ENCODE results near the gene ZNF655.

ZNF655 gene

GRCh38 chr7:99607548-99607947, 49.1 kb downstream of the ZNF655 start:
- no peak for TF ChIP-seq CTCF (conservative IDR thresholded peaks at IDR 0.05; ENCODE audit: low read length)
- no peak overlapping the region for H3K4me3 ChIP-seq (ENCODE audit: low read length)
- no peak for DNase-seq (ENCODE audit: low read depth)

DNA sequence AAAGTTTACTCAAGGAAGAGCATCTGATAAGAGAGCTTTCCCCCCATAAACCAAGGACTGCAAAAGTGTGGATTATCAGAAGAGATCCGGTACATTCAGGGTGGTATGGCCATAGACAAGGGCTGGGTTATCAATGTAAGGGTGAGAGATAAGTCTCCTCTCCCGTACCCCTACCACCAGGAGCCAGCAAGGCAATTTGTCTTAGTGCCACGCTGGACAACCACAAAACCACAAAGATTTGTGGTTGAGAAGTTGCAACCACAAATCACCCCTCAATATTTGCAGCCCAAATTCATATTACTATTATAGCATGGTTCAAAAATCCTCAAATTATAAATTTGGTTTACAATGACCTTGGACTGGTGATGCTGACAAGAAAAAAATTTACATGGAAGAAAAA, 56.1 kb downstream of the ZNF655 start:
- no peak for DNase-seq (ENCODE audit: low read depth)
- TF ChIP-seq CTCF (conservative IDR thresholded peaks at IDR 0.05; ENCODE audit: low read length): no peak
- no peak overlapping the region for H3K4me3 ChIP-seq (ENCODE audit: low read length)

DNA sequence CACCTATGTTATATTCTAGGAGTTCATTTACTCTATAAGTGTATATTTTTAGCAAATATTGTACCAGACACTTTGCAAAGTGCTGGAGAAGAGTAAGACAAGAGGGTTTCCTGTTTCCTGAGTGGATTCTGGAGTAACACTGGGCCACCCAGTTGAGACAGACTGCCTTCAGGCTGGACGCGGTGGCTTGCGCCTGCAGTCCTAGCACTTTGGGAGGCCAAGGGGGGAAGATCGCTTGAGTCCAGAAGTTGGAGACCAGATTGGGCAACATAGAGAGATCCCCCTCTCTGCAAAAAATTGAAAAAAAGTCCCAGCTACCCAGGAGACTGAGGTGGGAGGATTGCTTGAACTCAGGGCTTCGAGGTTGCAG, 57.5 kb downstream of the ZNF655 start:
- peak overlapping the region; percentile 98 for H3K4me3 ChIP-seq (ENCODE audit: low read length)
- no peak for TF ChIP-seq CTCF (conservative IDR thresholded peaks at IDR 0.05; ENCODE audit: low read length)
- DNase-seq (ENCODE audit: low read depth): no peak

- peak; percentile 51 for TF ChIP-seq CTCF (conservative IDR thresholded peaks at IDR 0.05; ENCODE audit: low read length)
- peak within 1 kb of the TSS; percentile 98 for H3K4me3 ChIP-seq (ENCODE audit: low read length)
- DNase-seq (ENCODE audit: low read depth): peak; percentile 92
Observed at GRCh38 chr7:99616359-99617191, 58.1 kb downstream of the ZNF655 start, which contains the start of gene ZSCAN25. Gene ZSCAN25 (plus strand): TSS chr7:99616946. CDS start chr7:99619607, 2,661 bp downstream.

DNA sequence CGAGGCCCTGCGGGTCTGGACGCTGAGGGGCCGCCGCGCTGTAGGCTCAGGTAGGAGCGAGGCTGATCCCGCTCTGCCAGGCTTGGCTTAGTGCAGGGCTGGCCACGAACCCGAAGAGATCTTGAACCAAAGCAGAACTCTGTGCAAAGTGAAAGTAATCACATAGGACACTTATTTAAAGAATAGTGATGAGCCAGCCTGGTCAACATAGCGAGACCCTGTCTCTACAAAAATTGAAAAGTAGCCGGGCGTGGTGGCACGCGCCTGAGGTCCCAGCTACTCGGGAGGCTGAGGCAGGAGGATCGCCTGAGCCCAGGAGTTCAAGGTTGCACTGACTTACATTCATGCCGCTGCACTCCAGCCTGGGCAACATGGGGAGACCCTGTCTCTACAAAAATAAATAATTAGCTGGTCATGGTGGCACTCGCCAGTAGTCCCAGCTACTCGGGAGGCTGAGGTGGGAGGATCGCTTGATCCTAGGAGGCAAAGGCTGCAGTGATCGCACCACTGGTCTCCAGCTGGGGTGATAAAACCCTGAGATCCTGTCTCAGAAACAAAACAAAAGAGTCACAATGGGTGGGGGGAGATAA, 58.8 kb downstream of the ZNF655 start:
- no peak for TF ChIP-seq CTCF (conservative IDR thresholded peaks at IDR 0.05; ENCODE audit: low read length)
- no peak for DNase-seq (ENCODE audit: low read depth)
- H3K4me3 ChIP-seq (ENCODE audit: low read length): peak overlapping the region; percentile 98

- peak; percentile 55 for DNase-seq (ENCODE audit: low read depth)
- no peak for TF ChIP-seq CTCF (conservative IDR thresholded peaks at IDR 0.05; ENCODE audit: low read length)
- no peak overlapping the region for H3K4me3 ChIP-seq (ENCODE audit: low read length)
Observed at GRCh38 chr7:99618726-99619125, 60.3 kb downstream of the ZNF655 start.

Measured in AG10803 (cell line).